NOMO-1 treated with DMSO at 0.1 percent for 48 hours (cell line): ENCODE measurements around the gene TCHP.
A peak's percentile ranks its signal among the peaks of the same experiment; 100 is the strongest.

ENCODE experiments used
- DNase-seq: peaks from one replicate; lab custom pipeline; 2025; ENCODE audit not compliant: unreplicated experiment; lab: John Stamatoyannopoulos, UW

Gene TCHP

DNA sequence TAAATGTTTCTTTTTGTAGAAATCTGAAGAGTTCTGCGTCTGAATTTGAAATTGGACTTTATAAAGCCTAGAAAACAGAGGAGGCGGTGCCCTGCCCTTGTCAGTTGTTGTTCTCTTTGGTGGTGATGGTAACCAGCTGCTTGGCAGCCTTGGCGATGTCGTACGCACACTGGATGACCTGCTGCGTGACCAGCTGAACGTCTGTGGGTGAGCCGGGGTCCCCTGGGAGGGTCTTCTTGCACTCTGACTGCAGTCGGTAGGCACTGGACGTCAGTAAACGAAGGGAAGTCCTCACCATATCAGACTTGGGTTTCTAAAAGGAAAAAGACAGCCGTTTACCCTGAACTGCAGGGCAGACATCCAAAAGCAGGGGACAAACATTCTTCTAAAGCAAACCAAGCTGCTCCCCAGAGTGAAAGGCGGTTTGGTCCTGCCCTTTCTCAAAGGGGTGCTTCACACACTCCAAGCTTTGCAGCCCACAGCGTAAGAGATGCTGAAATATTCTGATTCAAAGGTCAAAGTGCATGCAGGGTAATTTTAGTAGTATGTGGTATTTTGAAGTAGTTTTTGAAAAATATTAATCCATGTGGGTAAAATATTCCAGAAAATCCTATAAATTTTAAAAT is 32.9 kb downstream of the TCHP start:
- DNase-seq: no peak

DNA sequence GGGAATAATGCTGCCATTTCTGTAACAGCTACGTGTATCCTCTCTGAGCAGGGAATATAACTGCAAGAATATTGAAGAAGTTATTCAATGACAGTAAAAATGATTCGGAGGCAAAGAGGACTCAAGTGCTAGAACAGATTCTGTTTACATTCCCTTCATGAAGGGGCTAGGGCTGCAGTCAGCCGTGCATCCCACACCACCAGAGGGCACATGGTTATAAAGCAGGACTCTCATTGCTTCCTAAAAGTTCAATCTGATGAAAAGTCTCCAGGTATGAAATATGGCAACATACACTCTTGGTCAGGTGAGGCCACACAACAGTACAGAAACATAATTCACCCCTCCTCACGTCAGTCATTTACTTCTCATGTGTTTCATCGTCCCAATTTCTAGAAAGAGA is 34.0 kb downstream of the TCHP start:
- DNase-seq: no peak

DNA sequence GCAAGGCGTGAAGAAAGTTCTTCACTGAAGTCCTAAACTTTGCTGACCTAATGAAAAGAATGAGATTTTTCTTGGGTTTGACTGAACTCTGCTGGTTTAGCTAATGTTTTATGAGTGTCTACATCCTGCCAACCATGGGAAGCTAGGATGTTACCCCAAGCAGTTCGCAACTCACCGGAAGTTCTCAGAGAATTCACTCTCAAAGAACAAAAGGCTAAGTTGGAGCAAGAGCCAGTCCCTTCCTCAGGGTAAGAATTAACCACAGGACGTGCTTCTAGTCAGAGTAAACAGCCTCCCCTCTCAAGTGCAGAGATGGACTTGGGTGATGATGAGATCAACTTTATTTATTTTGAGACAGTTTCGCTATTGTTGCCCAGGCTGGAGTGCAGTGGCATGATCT is 37.3 kb downstream of the TCHP start:
- no peak for DNase-seq

DNA sequence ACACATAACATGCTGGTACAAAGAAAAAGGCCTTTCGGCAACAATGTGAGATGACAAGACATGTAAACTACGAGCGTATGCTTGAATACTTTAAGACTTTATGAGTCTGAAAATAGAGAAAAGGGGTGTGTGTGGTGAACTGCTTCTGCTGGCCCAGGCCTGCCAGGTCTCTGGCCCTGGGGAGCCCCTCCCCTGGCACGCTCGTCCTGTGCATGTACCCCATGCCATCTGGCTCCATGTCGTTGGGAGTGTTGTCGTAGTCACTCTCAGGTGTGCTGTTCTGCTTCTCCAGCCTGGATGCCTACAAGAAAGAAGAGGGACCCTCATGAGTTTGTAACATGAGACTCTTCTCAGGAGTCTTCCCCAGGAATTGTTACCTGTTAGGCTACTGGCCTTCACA is 38.9 kb downstream of the TCHP start:
- no peak for DNase-seq

DNA sequence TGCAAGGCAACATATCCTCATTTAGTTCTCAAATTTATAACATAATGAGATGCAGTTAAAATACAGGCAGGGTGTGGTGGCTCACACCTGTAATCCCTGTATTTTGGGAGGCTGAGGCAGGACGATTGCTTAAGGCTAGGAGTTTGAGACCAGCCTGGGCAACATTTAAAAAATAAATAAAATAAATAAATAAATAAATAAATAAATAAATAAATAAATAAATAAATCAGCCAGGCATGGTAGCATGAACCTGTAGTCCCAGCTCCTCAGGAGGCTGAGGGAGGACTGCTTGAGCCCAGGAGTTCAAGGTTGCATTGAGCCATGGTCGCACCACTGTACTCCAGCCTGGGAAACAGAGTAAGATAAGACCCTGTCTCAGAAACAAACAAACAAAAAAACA is 39.4 kb downstream of the TCHP start:
- no peak for DNase-seq

DNA sequence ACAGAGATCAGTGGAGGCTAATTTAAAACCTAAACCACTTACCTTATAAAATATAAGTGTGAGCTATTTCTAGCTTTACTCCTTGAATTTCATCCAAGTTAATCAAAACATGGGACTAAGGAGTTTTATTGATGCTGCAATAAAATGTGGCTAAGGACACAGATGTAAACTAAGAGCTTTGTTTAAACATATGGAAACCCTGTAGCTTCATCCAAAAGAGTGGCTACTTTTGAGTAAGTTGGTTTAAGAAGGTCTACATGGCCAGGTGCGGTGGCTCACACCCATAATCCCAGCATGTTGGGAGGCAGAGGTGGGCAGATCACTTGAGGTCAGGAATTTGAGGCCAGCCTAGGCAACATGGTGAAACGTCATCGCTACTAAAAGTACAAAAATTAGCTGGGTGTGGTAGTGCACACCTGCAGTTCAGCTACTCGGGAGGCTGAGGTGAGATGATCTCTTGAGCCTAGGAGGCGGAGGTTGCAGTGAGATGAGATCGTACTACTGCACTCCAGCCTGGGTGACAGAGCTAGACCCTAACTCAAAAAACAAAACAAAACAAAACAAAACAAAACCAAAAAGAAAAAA is 40.4 kb downstream of the TCHP start:
- no peak for DNase-seq

DNA sequence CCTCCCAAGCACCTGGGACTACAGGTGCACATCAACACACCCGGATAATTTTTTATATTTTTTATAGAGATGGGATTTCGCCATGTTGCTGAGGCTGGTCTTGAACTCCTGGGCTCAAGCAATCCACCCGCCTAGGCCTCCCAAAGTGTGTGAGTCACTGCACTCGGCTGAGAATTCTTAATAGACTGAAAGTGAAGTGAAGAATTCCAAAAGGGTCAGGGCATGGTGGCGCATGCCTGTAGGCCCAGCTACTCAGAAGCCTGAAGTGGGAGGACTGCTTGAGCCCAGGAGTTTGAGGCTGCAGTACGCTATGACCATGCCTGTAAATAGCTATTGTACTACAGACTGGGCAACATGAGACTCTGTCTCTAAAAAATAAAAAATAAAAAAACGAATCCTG is 43.7 kb downstream of the TCHP start:
- no peak for DNase-seq

DNA sequence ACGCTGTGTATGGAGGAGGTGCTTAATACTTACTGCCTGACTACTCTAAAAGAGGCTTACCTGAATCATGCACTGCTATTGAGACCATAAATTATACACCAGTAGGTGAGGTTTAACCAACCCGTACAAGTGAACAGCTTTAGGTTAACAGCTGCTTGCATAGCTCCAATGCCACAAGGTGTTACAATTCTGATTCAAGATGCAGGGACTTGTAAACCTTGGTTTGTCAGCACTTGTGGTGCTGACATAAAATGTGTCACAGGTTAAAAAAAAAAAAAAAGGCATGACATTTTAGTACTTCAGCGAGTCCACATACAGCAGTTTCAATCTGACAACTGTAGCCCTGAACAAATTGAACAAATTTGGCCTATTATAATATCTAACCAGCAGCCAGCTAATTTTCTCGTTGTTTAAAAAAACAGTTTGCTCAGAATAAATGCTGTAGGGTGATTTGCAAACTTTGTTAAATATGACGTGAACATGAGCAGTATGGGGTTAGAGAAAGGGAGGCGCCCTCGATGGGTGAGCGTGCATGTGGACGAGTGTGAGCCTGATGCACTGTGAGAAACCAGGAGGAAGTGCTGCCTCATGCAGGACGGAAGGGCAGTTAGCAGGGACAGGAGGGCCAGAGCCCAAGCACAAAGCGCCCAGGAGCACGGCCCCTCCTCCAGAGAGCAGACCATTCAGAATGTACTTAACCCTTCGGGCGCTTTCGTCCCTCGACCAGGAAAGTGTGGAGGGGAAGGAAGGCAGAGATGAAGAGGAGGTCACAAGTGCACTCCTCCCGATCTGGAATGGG is 44.7 kb downstream of the TCHP start:
- no peak for DNase-seq

DNA sequence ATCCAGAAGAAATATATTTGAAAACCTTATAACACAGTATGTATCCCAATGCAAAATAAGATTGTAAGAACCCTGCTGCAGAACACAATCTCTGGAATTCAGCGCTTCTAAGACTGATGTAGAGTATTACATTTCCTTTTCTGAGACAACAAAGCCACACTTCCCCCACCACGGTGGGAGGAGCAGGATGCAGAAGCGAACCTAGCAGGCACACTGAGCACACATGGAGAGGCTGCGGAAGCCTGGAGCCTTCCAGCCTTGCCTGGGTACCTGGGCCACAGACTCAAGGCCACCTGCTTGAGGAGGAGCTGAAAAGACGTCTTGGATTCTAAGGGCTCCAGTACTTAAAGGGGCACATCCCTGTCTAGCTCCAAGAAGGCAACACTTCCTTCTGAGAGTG is 46.4 kb downstream of the TCHP start:
- DNase-seq: no peak

DNA sequence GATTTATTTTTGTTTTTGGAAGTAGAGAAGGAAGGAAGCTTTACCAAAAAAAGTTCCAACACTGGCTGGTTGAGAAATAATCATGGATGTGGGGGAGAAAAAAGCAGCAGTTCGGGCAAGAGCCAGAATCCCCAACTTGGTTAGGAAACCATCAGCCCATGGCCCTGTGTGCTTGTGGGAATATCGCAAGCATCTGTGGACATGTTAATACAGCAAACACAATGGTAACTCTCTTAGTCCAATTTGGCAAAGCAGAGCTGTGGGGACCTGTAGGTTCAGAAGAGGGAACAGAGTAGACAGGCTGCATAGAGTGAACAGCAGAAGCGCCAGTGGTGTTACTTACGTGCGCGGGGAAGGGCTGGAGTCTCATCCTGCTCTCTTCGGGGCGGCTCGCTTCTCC is 46.8 kb downstream of the TCHP start:
- DNase-seq: no peak

DNA sequence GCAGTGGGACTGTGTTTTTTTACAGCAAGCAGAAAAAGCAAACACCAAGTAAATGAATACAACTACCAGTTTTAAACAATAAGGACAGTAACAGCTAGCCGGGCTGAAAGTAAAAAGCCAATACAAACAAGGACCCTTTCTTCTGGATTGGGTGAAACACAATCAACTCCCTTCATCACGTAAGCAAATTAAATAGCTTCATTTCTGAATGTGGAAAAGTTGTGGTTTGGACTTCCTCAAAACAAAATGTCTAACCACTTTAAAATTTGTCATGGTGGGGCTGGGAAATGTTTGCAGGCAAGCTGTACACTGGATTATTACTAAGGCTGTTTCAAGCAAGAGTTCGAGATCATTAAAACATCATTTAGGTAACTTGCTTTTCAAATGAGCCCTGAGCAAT is 47.4 kb downstream of the TCHP start:
- peak; percentile 72 for DNase-seq

DNA sequence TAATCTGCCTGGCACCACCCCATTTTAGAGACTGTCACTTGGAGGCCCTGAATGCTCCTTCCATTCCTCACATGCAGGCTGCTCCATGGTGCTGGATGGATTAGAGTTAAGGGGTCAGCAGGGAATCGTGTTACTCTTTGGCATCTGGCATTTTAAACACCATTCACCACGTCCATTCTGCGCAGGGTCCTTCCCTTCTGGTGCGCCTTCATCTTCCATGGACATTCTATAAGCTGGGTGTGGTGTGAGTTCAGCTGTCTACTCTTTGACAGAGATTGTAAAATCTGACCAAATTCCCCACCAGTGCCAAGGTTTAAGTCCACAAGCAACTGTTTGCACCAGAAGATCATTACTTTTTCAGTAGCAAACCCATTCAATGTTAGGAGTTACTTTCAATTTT is 48.3 kb downstream of the TCHP start:
- DNase-seq: no peak

DNA sequence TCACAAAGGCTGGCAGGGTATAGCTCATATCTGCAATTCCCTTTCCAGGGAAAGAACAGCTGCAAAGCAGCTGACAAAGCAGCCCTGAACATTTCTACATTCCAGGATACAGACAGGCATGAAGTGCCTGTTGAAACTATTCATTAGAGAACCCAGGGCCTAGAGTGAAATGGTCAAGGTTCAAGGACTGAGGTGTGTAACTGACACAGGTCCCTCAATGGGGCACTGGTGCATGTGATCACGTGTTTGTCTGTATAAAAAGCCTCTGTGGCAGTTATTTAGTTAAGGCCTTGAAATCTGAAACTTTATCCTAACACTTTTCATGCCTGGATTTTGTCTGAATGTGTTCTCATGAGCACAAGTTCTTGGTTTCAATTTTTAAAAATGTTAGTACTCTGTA is 49.0 kb downstream of the TCHP start:
- no peak for DNase-seq

DNA sequence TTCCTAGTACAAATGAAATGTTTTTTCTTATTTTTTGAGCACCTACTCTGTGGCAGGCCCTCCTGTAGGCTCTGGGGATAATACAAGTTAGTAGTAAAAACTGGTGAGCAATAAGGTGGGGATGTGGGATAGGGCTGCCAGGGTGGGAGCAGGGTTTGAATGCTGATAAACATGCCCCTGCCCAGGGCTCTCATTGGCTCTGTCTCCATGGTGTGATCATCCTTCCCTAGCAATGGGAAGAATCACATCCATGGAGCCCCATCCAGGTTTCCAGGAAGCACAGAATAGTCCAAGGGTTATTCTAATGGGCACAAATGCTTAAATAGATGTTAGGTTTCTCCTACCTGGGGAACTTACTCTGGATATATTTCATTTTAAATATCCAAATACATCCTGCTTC is 50.6 kb downstream of the TCHP start:
- DNase-seq: no peak

DNA sequence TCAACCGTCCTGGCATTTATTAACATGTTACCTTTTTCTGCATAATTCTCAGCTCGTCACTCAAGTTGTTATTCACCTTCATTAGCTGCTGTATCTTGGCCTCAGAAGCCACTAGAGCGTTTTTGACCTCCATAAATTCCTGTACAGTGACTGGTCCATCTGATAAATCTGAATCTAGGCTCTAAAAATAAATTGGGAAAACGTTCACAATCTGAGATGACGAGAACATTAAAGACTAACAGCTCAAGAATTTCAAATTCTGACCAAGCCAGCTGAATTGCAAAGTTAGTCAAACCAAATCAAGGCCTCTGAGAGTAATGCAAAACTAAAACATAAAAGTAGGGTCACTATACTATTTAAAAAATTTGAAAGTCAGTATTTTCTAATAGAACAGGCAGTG is 51.1 kb downstream of the TCHP start:
- DNase-seq: no peak

DNA sequence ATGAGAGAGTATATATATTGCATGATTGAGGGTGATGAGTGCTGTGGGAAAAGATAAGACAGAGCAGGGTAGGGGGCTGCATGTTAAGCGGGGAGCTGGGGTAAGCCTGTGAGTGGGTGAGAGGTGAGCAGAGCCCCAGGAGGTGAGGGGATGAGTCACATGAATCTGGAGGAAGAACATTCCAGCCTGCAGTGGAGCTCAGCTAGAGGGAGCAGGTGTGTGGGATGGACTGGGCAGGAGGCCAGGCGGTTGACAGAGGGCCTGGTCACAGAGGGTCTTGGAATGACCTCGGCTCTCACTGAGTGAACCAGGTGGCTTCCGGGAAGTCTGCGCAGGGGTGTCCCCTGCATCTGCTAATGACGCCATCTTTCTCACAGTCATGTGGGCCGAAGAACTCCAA is 51.7 kb downstream of the TCHP start:
- no peak for DNase-seq

DNA sequence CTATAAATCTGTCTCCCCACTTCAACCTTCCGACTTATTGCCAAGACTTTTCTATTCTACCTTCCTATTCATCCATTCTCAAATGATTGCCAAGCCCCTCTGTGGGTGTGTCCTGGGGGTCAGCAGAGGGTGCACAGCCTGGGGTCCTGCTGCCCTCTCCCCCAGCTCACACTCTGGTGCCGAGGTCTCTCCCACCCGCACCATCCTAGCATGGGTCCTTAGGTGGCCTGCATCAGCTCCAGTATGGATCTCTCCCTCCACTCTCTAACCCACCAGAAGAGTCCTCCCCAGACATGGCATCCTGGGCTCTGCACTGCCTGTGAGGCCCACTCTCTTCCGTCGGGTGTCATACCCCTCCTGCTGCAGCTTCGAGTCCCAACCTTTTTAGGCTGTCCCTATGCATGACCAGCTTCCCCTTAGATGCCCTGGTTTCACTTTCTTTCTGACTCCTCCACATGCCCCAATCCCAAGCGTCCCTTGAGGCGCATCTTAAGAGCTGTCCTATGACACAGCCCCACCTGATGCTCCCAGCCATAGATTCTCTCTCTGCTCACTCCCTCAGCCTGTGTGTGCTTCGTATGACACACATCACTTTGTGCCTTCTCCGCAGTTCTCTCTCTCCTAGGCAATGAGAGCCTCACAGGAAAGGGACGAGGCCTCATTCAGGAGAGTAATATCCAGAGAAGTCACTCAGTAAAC is 52.2 kb downstream of the TCHP start:
- no peak for DNase-seq

DNA sequence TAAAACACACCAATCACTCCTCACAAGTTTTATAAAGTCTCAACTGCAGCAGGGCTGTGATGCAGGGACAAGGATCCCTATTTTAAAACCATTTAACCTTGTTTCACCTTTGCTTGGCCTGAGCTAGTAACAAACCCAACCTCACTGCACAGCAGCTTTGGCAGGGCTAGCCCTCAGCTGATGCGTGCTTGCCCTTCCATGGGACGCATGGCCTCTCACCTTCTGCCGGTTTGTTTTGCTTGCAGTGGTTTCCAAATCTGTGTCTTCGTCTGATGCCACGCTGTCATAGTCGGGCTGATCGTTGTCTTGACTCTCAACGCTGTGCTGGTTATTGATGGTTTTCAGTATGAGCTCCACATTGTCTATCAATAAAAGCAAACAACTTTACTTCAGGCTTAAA is 52.8 kb downstream of the TCHP start:
- DNase-seq: no peak

DNA sequence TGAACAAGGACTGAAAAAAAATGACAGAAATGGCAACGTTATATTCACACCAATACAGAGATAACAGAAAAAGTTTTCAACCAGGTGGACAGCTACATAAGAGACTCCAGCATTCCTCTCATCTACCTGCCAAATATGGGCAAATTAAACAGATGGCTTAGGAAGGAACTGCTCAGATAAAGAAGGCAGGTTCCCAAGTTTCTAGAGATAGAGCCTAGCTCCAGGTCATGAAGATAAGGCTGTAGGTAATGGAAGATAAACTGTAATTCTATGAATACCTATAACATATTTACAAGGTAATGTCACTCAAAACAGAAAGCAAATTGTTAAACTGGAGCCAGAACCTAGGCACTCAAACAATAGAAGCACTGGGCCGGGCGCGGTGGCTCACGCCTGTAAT is 53.6 kb downstream of the TCHP start:
- no peak for DNase-seq

DNA sequence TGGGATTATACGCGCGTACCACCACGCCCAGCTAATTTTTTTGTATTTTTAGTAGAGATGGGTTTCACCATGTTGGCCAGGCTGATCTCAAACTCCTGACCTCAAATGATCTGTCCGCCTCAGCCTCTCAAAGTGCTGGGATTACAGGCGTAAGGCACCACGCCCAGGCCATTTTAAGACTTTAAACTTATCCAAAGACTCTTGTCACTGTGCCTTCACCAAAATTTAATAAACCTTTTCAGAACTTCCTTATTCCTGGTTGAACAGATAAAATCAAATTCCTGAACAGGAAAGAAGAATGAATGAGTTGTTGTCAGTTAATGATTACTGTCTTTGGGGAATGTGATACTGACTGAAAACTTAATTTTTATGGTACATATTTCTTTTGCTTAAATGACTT is 58.3 kb downstream of the TCHP start:
- DNase-seq: no peak

DNA sequence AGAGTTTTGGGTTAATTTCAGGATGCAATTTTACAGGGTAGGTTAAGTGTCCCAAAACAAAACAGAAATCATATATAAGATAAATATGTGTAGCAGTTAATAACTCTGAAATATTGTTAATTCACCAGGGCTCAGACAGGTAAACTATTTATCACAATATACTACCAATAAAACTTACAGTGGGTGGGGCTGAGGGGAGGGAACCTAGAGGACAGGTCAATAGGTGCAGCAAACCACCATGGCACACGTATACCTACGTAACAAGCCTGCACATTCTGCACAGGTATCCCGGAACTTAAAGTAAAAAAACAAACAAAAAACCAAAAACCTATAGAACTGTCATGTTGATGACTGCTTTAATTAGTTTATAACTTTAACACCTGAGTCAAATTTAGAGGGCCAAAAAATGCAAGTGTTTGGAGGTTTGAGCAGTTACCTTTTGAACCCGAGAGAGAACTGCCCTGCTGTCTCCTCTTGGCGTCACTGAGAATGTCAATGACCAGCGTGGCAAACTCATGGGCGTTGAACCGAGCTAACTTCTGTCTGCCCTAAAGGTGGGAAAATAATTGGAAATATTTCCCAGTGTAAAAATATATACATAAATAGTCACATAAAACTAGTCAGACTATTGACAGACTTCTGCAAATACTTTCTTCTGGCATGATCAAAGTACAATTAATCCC is 59.5 kb downstream of the TCHP start:
- no peak for DNase-seq
